ENCODE measurements around the gene PNPLA7.
A peak's percentile ranks its signal among the peaks of the same experiment; 100 is the strongest.
"Not testable (repeated sequence)": the region's sequence is repeated elsewhere in the genome, so short reads cannot be mapped to it uniquely, and the experiment has no call there.

Gene PNPLA7

GRCh38 chr9:137535120-137535428 lies 15.1 kb downstream of the PNPLA7 start:
- DNase-seq (ENCODE audit: low spot score) (no peak), ATAC-seq (ENCODE audit: low read depth) (no peak)
- Histone ChIP-seq H3K27me3 (ENCODE audit: insufficient read depth, poor library complexity, severe bottlenecking) (no peaks in the 10 kb centered on the region), H3K9me3 (ENCODE audit: severe bottlenecking) (no peaks in the 10 kb centered on the region), H3K4me1 (ENCODE audit: insufficient read depth, poor library complexity, severe bottlenecking) (no peaks in the 10 kb centered on the region), H3K4me3 (ENCODE audit: severe bottlenecking) (no peak overlapping the region), H3K36me3 (ENCODE audit: low read depth) (no peaks in the 10 kb centered on the region), H3K27ac (ENCODE audit: poor library complexity, severe bottlenecking) (no peak overlapping the region)
- TF ChIP-seq CTCF (IDR thresholded peaks at IDR 0.05; ENCODE audit: poor library complexity, severe bottlenecking) = peak; percentile 58

- Histone ChIP-seq H3K4me1 (ENCODE audit: insufficient read depth, poor library complexity, severe bottlenecking) (no peaks in the 10 kb centered on the region), H3K9me3 (ENCODE audit: severe bottlenecking) (no peaks in the 10 kb centered on the region), H3K4me3 (ENCODE audit: severe bottlenecking) (no peak overlapping the region), H3K27me3 (ENCODE audit: insufficient read depth, poor library complexity, severe bottlenecking) (no peaks in the 10 kb centered on the region), H3K36me3 (ENCODE audit: low read depth) (no peaks in the 10 kb centered on the region), H3K27ac (ENCODE audit: poor library complexity, severe bottlenecking) (no peak overlapping the region)
- DNase-seq (ENCODE audit: low spot score) (no peak), ATAC-seq (ENCODE audit: low read depth) (peak; percentile 74)
- peak; percentile 88 for TF ChIP-seq CTCF (IDR thresholded peaks at IDR 0.05; ENCODE audit: poor library complexity, severe bottlenecking)
These were observed 15.7 kb downstream of the PNPLA7 start for GRCh38 chr9:137534256-137535119.

GRCh38 chr9:137532891-137533468 lies 17.2 kb downstream of the PNPLA7 start:
- H3K9me3 ChIP-seq (ENCODE audit: severe bottlenecking); H3K27me3 ChIP-seq (ENCODE audit: insufficient read depth, poor library complexity, severe bottlenecking); H3K27ac ChIP-seq (ENCODE audit: poor library complexity, severe bottlenecking); ATAC-seq (ENCODE audit: low read depth); H3K36me3 ChIP-seq (ENCODE audit: low read depth); H3K4me3 ChIP-seq (ENCODE audit: severe bottlenecking); DNase-seq (ENCODE audit: low spot score); H3K4me1 ChIP-seq (ENCODE audit: insufficient read depth, poor library complexity, severe bottlenecking): not testable (repeated sequence)

- Histone ChIP-seq H3K4me3 (ENCODE audit: severe bottlenecking) (no peak overlapping the region), H3K9me3 (ENCODE audit: severe bottlenecking) (no peaks in the 10 kb centered on the region), H3K4me1 (ENCODE audit: insufficient read depth, poor library complexity, severe bottlenecking) (no peaks in the 10 kb centered on the region), H3K27ac (ENCODE audit: poor library complexity, severe bottlenecking) (no peak overlapping the region), H3K27me3 (ENCODE audit: insufficient read depth, poor library complexity, severe bottlenecking) (no peaks in the 10 kb centered on the region), H3K36me3 (ENCODE audit: low read depth) (no peaks in the 10 kb centered on the region)
- DNase-seq (ENCODE audit: low spot score) (no peak), ATAC-seq (ENCODE audit: low read depth) (no peak)
- no peak for TF ChIP-seq CTCF (IDR thresholded peaks at IDR 0.05; ENCODE audit: poor library complexity, severe bottlenecking)
These were observed 19.0 kb downstream of the PNPLA7 start for GRCh38 chr9:137531099-137531765.

GRCh38 chr9:137530331-137530730 lies 19.9 kb downstream of the PNPLA7 start:
- no peaks in the 10 kb centered on the region for H3K9me3 ChIP-seq (ENCODE audit: severe bottlenecking)
- ATAC-seq (ENCODE audit: low read depth) (no peak), DNase-seq (ENCODE audit: low spot score) (no peak)
- TF ChIP-seq CTCF (IDR thresholded peaks at IDR 0.05; ENCODE audit: poor library complexity, severe bottlenecking) = no peak
- no peaks in the 10 kb centered on the region for H3K36me3 ChIP-seq (ENCODE audit: low read depth)
- H3K4me3 ChIP-seq (ENCODE audit: severe bottlenecking) = no peak overlapping the region
- H3K27ac ChIP-seq (ENCODE audit: poor library complexity, severe bottlenecking) = no peak overlapping the region
- H3K27me3 ChIP-seq (ENCODE audit: insufficient read depth, poor library complexity, severe bottlenecking) = no peaks in the 10 kb centered on the region
- H3K4me1 ChIP-seq (ENCODE audit: insufficient read depth, poor library complexity, severe bottlenecking) = no peaks in the 10 kb centered on the region
